ENCODE results near the gene RNF34. TPM values are rescaled to one million over a fixed set of nuclear protein-coding genes. Genes with fewer than 3 reads are reported as not detected.
"Not testable (repeated sequence)": the region's sequence is repeated elsewhere in the genome, so short reads cannot be mapped to it uniquely, and the experiment has no call there.

RNF34 gene
- total and polyA plus RNA-seq, 4 donors: 13.9 to 49.2 (median 31.8) TPM

DNA sequence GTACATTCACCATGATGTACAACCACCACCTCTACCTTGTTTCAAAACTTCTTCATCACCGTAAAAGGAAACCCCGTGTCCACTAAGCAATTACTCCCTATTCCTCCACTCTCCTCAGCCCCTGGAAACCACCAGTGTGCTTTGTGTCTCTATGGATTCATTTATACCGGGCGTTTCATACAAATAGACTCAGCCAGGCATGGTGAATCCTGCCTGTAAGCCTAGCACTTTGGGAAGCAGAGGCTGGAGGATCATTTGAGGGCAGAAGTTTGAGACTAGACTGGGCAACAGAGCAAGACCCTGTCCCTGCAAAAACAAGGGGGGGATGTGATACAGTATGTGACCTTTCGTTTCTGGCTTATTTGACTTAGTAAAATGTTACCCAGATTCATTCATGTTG, 21.2 kb upstream of the RNF34 start:
- Histone ChIP-seq H3K4me3 (no peak overlapping the region), H3K9ac (ENCODE audit: insufficient read depth in 1 of 2, low read length in 2 of 2) (no peak overlapping the region), H3K9me3 (ENCODE audit: control insufficient read depth in 4 of 4, insufficient read depth in 3 of 4, low read length in 3 of 4) (no peaks in the 10 kb centered on the region), H3K36me3 (ENCODE audit: control insufficient read depth in 4 of 4, insufficient read depth in 4 of 4, low read length in 4 of 4) (no peaks in the 10 kb centered on the region), H3K27me3 (ENCODE audit: control insufficient read depth in 3 of 3, insufficient read depth in 3 of 3, low read length in 2 of 3) (no peaks in the 10 kb centered on the region), H3K27ac (ENCODE audit: low read depth in 1 of 2, low read length in 1 of 2) (no peak overlapping the region), H3K4me1 (ENCODE audit: control insufficient read depth in 5 of 5, insufficient read depth in 5 of 5, low read length in 5 of 5) (no peaks in the 10 kb centered on the region)
- DNase-seq (no peak), ATAC-seq (ENCODE audit: insufficient read depth, low FRiP score) (no peak)
- WGBS, 2 donors: 88% methylated on average over 5 of the region's 5 CpGs
- TF ChIP-seq, protein P1, sequence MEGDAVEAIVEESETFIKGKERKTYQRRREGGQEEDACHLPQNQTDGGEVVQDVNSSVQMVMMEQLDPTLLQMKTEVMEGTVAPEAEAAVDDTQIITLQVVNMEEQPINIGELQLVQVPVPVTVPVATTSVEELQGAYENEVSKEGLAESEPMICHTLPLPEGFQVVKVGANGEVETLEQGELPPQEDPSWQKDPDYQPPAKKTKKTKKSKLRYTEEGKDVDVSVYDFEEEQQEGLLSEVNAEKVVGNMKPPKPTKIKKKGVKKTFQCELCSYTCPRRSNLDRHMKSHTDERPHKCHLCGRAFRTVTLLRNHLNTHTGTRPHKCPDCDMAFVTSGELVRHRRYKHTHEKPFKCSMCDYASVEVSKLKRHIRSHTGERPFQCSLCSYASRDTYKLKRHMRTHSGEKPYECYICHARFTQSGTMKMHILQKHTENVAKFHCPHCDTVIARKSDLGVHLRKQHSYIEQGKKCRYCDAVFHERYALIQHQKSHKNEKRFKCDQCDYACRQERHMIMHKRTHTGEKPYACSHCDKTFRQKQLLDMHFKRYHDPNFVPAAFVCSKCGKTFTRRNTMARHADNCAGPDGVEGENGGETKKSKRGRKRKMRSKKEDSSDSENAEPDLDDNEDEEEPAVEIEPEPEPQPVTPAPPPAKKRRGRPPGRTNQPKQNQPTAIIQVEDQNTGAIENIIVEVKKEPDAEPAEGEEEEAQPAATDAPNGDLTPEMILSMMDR (IDR thresholded peaks at IDR 0.05; ENCODE audit: control extremely low read depth, extremely low read depth): no peak

- no peak for ATAC-seq (ENCODE audit: insufficient read depth, low FRiP score)
- Histone ChIP-seq H3K4me3 (no peak overlapping the region), H3K9ac (ENCODE audit: insufficient read depth in 1 of 2, low read length in 2 of 2) (no peak overlapping the region), H3K36me3 (ENCODE audit: control insufficient read depth in 4 of 4, insufficient read depth in 4 of 4, low read length in 4 of 4) (no peaks in the 10 kb centered on the region), H3K27me3 (ENCODE audit: control insufficient read depth in 3 of 3, insufficient read depth in 3 of 3, low read length in 2 of 3) (no peaks in the 10 kb centered on the region), H3K4me1 (ENCODE audit: control insufficient read depth in 5 of 5, insufficient read depth in 5 of 5, low read length in 5 of 5) (no peaks in the 10 kb centered on the region), H3K27ac (ENCODE audit: low read depth in 1 of 2, low read length in 1 of 2) (no peak overlapping the region), H3K9me3 (ENCODE audit: control insufficient read depth in 4 of 4, insufficient read depth in 3 of 4, low read length in 3 of 4) (no peaks in the 10 kb centered on the region)
- 88 to 95% methylated on average over 10 of the region's 10 CpGs for WGBS, 2 donors
- TF ChIP-seq, protein P1 (IDR thresholded peaks at IDR 0.05; ENCODE audit: control extremely low read depth, extremely low read depth): no peak
- no peak for DNase-seq
Measured at GRCh38 chr12:121379945-121380344, 20.0 kb upstream of the RNF34 start.

DNA sequence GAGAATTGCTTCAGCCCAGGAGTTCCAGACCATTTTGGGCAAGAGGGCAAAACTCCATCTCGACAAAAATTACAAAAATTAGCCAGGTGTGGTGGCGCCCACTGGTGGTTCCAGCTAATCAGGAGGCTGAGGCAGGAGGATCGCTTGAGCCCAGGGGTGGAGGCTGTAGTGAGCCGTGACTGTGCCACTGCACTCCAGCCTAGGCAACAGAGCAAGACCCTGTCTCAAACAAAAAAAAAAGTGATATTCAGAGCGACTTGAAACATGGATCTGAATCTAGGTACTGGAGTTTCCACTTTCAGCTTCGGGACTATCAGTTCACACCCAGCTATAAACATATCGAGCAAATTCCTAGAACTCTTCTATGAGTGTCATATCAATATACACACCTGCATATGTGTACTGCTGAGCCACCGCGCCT, 16.3 kb upstream of the RNF34 start:
- 90 to 97% methylated on average over 9 of the region's 9 CpGs for WGBS, 2 donors
- no peak overlapping the region for H3K9ac ChIP-seq (ENCODE audit: insufficient read depth in 1 of 2, low read length in 2 of 2)
- no peak for DNase-seq
- H3K27me3 ChIP-seq (ENCODE audit: control insufficient read depth in 3 of 3, insufficient read depth in 3 of 3, low read length in 2 of 3): no peaks in the 10 kb centered on the region
- TF ChIP-seq, protein P1 (IDR thresholded peaks at IDR 0.05; ENCODE audit: control extremely low read depth, extremely low read depth): no peak
- H3K27ac ChIP-seq (ENCODE audit: low read depth in 1 of 2, low read length in 1 of 2): no peak overlapping the region
- no peaks in the 10 kb centered on the region for H3K36me3 ChIP-seq (ENCODE audit: control insufficient read depth in 4 of 4, insufficient read depth in 4 of 4, low read length in 4 of 4)
- no peaks in the 10 kb centered on the region for H3K4me1 ChIP-seq (ENCODE audit: control insufficient read depth in 5 of 5, insufficient read depth in 5 of 5, low read length in 5 of 5)
- no peak for ATAC-seq (ENCODE audit: insufficient read depth, low FRiP score)
- no peak overlapping the region for H3K4me3 ChIP-seq
- no peaks in the 10 kb centered on the region for H3K9me3 ChIP-seq (ENCODE audit: control insufficient read depth in 4 of 4, insufficient read depth in 3 of 4, low read length in 3 of 4)

GRCh38 chr12:121384891-121385290, 15.0 kb upstream of the RNF34 start:
- ATAC-seq (ENCODE audit: insufficient read depth, low FRiP score); DNase-seq: not testable (repeated sequence)
- 73 to 76% methylated on average over 6 of the region's 6 CpGs for WGBS, 2 donors

More at GRCh38 chr12:121384891-121385290, 15.0 kb upstream of the RNF34 start:
- not testable (repeated sequence) for H3K9ac ChIP-seq (ENCODE audit: insufficient read depth in 1 of 2, low read length in 2 of 2); H3K27ac ChIP-seq (ENCODE audit: low read depth in 1 of 2, low read length in 1 of 2); H3K27me3 ChIP-seq (ENCODE audit: control insufficient read depth in 3 of 3, insufficient read depth in 3 of 3, low read length in 2 of 3); H3K9me3 ChIP-seq (ENCODE audit: control insufficient read depth in 4 of 4, insufficient read depth in 3 of 4, low read length in 3 of 4); H3K36me3 ChIP-seq (ENCODE audit: control insufficient read depth in 4 of 4, insufficient read depth in 4 of 4, low read length in 4 of 4); H3K4me3 ChIP-seq; H3K4me1 ChIP-seq (ENCODE audit: control insufficient read depth in 5 of 5, insufficient read depth in 5 of 5, low read length in 5 of 5)
